Suppressor macrophage treated with lipopolysaccharide for 4 hours (primary cell): ENCODE results near the gene CREBRF.
"Not testable (repeated sequence)": the region's sequence is repeated elsewhere in the genome, so short reads cannot be mapped to it uniquely, and the experiment has no call there.

Experiments used
- DNase-seq: peaks from one replicate; pipeline ENCODE4 v3.0.0-alpha.2; 2020

CREBRF gene, protein sequence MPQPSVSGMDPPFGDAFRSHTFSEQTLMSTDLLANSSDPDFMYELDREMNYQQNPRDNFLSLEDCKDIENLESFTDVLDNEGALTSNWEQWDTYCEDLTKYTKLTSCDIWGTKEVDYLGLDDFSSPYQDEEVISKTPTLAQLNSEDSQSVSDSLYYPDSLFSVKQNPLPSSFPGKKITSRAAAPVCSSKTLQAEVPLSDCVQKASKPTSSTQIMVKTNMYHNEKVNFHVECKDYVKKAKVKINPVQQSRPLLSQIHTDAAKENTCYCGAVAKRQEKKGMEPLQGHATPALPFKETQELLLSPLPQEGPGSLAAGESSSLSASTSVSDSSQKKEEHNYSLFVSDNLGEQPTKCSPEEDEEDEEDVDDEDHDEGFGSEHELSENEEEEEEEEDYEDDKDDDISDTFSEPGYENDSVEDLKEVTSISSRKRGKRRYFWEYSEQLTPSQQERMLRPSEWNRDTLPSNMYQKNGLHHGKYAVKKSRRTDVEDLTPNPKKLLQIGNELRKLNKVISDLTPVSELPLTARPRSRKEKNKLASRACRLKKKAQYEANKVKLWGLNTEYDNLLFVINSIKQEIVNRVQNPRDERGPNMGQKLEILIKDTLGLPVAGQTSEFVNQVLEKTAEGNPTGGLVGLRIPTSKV

DNA sequence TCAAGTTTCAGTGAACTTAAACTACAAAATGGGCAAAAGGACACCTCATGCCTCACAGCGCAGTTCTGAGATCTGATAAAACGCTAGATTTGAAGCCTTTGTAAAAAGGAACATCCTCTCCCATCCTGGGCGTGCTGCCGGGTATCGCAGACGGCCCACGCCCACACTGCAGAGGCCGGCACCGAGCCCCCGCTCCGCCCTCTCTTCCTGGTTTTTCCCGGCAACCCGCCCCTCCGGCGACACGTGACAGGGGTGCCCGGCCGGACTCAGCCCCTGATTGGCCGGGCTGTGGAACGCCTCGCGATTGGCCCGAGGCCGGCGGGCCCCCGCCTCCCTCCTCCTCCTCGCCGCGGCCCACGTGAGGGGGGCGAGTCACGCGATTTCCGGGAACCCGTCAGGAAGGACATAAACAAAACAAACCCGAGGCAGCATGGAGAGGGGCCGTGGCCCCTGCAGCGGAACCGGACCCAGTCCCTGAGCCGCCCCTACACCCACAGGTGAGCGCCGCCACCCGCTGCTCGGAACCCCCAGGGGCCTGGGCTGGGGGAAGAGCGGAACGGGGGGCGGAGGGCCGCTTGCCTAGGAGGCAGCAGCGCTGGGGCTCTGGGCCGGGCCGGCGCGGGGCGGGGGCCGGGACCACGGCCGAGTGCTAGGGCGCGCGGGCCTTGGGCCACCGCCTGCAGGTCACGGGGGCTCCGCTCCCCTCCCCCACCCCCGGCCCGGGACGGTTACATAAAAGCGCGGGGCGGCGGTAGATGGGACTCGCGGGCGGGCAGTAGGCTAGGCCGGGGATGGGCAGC lies at the start of gene CREBRF:
Gene CREBRF, plus strand, starts transcription at position 370 of the 800 bp plus-strand sequence. CDS start 24,424 bp downstream, outside the sequence.
- DNase-seq: peak; percentile 99

DNA sequence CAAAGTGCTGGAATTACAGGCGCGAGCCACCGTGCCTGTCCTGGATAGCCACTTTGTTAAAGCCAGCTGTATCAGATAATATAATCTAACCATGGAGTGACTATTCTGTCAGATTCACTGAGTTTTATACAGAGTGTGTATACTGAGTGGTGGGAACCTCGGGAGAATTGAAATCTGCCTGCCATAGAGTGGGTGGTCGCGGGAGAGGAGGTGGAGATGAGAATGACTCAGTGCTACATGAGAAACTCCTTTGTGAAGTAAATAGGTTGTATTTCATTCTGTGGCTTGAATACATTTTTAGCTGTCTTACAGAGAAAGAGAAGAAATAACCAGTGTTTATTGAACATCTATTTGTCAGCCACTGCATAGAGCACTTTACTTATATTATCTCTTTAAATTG lies 46.1 kb upstream of the CREBRF start:
- DNase-seq: no peak

DNA sequence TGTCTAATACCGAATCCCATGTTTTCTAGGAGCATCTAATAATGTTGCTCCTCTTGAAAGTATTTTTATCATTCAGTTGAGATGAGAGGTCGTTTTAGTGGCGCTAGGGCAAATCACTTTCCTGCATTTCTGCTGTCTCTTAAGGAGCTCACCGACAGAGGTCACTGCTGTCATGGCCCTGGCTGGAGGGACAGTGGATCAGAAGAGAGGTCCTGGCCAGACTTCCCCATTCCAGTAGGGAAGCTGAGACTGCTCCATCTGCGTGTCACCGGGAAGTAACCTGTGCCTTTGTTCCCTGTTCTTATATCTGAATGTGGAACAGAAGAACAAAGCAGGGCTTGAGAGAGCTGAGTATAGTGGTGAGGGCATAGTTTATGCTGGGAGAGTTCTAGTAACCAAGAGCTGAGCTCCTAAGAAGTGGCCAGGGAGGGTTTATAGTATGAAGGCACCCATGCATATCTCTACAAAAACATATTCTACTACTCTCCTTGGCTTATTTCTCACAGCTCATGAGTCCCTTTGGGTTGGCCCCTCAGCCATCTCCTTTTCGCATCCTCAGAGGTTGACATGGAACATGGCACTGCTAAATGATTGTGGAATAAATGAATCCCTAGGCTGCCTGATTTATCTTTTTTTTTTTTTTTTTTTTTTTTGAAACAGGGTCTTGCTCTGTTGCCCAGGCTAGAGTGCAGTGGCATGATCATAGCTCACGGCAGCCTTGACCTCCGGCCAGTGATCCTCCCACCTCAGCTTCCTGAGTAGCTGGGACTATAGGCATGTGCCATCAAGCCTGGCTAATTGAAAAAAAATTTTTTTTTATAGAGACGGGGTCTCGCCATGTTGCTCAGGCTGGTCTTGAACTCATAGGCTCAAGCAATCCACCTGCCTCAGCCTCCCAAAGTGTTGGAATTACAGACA lies 45.3 kb upstream of the CREBRF start:
- DNase-seq: peak; percentile 81

DNA sequence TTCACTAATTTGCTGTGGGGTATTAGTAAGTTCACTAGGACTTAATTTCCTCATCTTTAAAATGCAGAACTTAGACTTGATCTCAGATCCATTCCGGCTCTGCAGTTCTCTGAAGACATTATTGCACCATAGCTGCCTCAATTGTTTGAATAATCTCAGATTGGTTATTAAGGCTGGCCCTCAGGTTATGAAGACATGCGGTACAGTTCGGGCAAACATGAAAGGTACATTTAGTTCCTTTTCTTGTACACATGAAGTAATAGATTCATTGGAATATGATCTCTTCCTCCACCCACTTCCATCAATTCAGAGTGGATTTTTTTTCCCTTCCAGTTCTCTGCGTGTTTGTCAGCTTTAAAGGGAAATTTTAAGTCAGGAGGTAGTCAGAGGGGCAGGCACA lies 44.6 kb upstream of the CREBRF start:
- peak; percentile 65 for DNase-seq

DNA sequence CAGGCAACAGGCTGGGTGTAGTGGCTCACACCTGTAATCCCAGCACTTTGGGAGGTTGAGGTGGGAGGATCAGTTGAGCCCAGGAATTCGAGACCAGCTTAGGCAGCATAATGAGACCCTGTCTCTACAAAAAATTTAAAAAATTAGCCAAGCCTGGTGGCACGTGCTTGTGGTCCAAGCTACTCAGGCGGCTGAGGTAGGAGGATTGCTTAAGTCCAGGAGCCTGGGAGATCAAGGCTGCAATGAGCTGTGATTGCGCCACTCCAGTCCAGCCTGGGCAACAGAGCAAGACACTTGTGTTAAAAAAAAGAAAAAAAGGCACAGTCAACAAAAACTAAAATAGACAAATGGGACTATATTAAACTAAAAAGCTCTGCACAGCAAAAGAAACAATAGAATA lies 43.3 kb upstream of the CREBRF start:
- DNase-seq: peak; percentile 86

DNA sequence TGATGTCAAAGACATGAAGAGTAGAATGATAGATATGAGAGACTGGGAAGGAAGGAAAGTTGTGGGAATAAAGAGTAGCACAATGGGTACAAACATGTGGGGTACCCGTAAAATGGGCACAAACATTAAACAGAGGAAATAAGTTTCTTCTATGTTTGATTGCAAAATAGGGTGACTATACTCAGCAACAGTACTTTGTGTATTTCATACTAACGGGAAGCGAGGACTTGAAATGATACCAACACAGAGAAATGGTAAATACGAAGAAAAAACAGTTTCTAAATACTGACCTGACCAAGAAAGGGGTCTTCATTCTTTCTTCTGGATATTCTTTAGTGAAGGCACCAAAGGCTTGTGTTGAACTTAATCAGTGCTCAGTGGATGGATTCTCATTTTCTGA lies 41.5 kb upstream of the CREBRF start:
- peak; percentile 80 for DNase-seq

DNA sequence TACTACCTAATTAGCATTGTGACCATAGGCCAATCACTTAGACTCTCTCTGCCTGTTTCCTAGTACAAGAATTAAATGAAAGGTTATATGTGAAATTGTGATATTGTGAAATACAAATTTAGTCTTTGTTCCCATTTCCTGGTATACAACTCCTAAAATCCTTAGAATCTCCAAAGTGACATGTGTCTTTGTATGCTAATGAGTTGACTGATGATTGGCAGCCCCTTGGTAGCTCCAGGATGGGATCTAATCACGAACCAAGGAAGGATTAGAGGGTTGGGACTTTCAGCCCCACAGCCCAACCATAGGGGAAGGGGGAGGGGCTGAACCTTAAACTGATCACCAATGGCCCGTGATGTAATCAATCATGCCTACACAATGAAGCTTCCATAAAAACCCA lies 41.0 kb upstream of the CREBRF start:
- DNase-seq: peak; percentile 67

DNA sequence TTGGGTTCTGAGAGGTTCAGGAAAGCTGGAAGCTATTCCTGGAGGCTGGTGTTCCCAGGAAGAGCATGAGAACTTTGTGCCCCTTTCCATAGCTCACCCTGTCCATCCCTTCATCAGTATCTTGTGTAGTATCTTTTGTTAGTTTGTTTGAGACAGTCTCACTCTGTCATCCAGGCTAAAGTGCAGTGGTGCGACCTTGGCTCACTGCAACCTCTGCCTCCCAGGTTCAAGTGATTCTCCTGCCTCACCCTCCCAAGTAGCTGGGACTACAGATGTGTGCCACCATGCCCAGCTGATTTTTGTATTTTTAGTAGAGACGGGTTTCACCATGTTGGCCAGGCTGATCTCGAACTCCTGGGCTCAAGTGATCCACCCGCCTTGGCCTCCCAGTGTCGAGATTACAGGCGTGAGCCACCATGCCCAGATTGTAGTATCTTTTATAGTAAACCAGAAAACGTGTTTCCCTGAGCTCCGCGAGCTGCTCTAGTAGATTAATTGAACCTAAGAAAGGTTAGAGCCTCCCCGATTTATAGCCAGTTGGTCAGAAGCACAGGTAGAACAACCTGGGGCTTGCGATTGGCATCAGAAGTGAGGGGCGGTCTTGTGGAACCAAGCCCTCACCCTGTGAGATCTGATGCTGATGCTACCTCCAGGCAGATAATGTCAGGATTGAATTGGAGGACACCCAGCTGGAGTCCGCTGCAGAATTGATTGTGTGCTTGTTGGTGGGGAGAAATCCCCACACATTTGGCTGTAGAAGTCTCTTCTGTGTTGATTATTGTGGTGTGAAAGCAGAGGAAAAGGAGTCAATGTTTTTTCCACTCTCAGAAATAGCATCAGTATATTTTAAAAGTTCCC lies 40.3 kb upstream of the CREBRF start:
- no peak for DNase-seq

DNA sequence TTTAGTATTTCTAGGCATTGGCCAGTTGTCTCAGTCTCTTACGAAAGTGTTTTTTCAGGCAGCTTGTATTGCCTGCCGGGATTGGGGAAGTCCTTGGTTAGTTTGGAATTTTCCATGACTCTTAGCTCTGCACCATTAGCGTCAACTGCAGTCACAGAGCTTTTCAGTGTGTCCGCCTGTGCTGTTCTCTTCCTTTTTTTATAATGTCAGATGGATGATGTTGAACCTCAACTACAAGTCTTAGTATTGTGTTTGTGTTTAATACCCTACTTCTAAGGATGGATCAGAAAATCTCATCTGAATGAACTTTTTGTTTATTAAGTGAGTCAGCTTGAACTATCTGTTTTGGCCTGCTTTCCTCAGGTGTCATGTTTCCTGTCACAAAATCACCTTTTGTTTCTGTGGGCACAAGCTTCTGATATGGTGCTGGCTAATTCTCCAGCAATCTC lies 39.5 kb upstream of the CREBRF start:
- peak; percentile 95 for DNase-seq

DNA sequence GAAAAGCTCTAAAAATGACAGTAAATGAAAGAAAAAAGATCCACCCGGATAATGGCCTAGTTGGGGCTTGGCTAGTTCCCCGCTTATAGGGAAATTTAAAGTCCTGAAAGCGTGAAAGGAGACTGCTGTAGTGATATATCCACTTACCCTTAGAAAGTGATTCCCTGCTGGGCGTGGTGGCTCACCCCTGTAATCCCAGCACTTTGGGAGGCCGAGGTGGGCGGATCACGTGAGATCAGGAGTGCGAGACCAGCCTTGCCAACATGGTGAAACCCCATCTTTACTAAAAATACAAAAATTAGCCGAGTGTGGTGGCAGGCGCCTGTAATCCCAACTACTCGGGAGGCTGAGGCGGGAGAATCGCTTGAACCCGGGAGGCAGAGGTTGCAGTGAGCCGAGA lies 39.1 kb upstream of the CREBRF start:
- peak; percentile 28 for DNase-seq

DNA sequence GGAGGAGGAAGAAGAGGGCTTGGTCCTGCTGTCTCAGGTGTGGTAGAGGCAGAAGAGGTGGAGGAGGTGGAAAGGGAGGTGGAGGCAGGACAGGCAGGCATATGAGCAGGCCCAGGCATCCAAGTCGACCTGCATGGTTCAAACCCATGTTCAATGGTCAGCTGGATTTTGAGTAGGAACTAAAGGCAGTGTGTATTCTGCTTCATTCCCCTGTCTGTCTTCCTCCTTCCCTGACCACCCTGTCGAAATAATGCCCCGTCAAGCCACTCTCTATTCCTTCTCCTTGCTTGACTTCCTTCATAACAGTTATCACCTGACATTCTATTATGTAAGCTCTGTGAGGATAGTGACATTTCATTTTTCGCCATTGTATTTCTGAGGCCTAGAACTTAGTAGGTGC lies 37.8 kb upstream of the CREBRF start:
- DNase-seq: peak; percentile 70

DNA sequence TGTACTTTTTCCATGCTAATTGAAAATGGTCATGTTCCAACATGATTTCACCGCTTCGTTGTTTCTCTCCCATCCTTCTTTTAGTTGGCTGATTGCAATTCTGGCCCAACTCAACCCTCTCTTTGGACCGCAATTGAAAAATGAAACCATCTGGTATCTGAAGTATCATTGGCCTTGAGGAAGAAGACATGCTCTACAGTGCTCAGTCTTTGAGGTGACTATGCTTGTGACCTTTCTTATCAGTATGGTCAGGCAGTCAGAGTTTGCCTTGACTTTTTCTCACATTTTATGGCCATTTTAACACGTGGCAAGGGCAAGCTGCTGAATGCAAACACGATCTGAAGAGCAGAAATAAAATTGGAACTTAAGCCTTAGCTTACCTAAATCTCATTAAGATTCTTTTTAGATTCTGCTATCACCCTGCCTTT lies 36.0 kb upstream of the CREBRF start:
- DNase-seq: no peak

DNA sequence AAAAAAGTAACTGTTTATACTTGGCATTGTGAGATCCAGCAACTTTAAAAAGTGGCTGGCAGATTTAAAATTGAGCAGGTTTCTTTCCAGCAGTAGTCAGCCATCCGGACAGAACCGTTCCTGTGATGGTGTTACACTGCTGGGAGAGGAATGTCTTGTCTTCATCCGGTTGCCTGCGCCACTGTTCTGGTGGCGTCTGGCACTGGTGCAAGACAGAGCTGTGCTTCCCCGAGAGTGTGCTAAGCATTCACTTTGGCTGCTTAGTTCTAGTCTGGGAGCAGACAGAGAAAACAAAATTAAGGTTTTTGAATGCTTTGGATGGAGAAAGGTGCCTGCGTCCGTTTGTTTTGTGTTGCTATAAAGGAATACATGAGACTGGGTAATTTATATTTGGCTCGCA lies 35.5 kb upstream of the CREBRF start:
- no peak for DNase-seq

DNA sequence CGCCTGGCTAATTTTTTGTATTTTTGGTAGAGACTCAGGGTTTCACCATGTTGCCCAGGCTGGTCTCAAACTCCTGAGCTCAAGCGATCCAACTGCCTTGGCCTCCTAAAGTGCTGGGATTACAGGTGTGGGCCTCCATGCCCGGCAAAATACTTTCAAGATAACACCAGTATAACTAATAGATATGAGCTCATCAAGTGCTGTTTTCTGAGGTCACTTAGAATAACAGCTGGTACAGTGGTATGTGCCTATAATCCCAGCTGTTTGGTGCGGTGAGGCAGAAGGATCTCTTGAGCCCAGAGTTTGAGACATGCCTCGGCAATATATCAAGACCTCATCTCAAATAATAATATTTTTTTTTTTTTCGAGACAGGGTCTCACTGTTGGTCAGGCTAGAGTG lies 30.5 kb upstream of the CREBRF start:
- no peak for DNase-seq

DNA sequence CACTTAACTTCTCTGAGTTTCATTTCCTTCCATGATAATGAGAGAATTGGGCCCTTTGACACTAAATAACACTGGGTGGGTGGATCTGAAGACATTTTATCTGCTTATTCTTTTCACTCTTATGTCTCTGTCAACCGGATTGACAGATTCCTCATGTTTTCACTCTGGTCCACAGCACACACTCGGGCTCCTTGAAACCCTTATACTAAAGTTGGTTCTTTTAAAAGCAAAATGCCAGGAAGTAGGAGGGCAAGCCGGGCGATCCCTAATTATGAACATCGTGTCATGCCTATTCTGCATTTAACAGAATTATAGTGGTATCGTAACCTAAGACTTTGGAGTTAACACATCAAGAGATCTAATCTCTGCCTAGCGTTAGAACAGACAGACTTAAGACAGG lies 28.2 kb upstream of the CREBRF start:
- DNase-seq: peak; percentile 44

DNA sequence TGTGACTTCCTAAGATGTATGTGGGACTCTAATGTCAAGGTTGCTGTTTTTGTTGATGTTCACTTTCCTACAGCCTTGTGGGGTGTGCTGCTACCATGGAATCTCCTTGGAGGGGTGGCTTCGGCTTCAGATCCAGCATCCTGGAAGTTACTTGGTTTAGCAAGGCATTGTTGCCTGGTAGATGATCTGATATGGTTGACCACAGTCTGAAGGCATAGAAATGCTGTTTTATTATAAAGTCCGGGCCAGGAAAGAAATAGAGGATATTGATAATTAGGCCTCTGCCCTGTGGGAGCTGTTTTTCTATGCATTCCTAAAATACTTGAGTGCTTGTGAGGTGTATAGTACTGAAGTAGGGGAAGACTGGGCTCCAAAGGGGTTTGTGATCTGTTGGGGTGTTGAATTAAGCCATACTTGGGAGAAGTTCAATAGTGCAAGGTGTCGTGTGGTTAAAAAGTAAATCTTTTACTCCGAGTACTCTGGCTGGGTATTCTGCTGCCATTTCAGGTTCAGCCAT lies 27.3 kb upstream of the CREBRF start:
- DNase-seq: no peak

DNA sequence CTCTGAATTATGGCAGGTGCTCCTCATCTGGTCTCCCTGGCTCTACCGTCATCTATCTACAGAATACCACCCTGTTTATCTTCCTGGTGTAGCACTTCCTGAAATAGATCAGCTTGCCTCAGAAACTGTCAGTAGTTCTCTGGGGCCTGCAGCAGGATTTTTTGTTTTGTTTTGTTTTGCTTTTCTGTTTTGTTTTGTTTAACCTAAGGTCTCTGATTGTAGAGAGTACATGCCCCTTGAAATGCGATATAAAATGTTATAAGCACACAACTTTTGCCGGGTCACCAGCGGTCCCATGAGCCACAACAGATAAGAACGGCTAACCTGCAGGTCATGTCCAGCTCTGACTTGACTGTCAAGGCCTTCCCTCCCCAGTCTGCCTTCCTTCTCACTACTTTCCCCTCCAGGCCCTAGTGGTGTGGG lies 26.6 kb upstream of the CREBRF start:
- peak; percentile 33 for DNase-seq

DNA sequence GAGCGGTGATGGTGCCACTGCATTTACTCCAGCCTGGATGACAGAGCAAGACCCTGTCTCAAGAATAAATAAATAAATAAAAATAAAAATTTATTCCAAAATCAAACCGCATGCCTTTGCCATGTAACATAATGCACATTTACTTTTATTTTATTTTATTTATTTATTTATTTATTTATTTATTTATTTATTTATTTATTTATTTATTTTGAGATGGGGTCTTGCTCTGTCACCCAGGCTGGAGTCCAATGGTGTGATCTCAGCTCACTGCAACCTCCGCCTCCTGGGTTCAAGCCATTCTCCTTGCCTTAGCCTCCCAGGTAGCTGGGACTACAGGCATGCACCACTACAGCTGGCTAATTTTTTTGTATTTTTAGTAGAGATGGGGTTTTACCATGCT lies 24.1 kb upstream of the CREBRF start:
- DNase-seq: not testable (repeated sequence)

DNA sequence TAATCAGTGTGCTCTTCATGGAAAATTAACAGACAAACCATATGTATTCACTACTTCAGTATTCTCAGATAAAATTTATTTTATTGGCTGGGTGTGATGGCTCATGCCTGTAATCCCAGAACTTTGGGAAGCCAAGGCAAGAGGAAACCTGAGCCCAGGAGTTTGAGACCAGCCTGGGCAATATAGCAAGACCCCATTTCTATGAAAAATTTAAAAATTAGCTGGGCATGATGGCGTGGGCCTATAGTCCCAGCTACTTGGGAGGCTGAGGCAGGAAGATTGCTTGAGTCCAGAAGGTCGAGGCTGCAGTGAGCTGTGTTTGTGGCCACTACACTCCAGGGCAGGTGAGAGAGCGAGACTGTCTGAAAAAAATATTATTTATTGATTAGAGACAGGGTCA lies 23.4 kb upstream of the CREBRF start:
- no peak for DNase-seq

DNA sequence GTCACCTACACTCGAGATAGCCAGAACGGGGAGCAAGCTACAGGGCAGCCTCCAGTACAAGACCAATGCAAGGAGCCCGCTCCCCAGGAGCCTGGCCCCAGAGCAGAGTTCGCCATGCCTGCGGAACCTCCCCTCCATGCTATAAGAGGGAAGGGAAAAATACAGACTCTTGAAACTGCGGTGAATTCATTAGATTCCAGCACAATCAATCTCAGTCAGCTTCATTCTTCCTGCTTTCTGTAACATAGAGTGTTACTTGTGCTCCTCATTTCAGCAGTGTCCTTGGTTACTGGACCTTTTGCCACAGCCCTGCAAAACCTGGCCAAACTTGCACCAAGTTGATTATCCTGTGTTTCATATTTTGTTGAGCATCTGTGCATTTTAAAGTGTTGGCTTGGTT lies 22.2 kb upstream of the CREBRF start:
- no peak for DNase-seq
